Measurements from ENCODE around the gene FBXW5. TPM values are rescaled to one million over a fixed set of nuclear protein-coding genes. Genes with fewer than 3 reads are reported as not detected.

FBXW5 gene
- total RNA-seq, 1 donor from 2014 or later, result 91.2 TPM

GRCh38 chr9:136907011-136907914 is 37.3 kb downstream of the FBXW5 start:
- Histone ChIP-seq H3K27ac (no peak overlapping the region), H3K4me3 (no peak overlapping the region), H3K27me3 (no peaks in the 10 kb centered on the region), H3K4me1 (peaks cover 12% of the 10 kb centered on the region), H3K9me3 (no peaks in the 10 kb centered on the region), H3K36me3 (peaks cover 17% of the 10 kb centered on the region)
- TF ChIP-seq CTCF (IDR thresholded peaks at IDR 0.05), result no peak
- DNase-seq, result no peak
- intact Hi-C loops (cut with DNase I), result no loop called here
- no peak for ATAC-seq

DNA sequence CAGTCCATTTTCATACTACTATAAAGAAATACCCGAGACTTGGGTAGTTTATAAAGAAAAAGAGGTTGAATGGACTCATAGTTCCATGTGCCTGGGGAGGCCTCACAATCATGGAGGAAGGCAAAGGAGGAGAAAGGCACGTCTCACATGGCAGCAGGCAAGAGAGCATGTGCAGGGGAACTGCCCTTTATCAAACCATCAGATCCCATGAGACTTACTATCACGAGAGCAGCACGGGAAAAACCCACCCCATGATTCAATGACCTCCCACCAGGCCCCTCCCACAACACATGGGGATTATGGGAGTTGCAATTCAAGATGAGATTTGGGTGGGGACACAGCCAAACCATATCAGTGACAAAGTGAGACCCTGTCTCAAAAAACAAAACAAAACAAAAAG is 38.3 kb downstream of the FBXW5 start:
- H3K27ac ChIP-seq, result no peak overlapping the region
- H3K4me1 ChIP-seq, result peaks cover 22% of the 10 kb centered on the region
- H3K4me3 ChIP-seq, result no peak overlapping the region
- H3K9me3 ChIP-seq, result no peaks in the 10 kb centered on the region
- no peaks in the 10 kb centered on the region for H3K27me3 ChIP-seq
- no peak for TF ChIP-seq CTCF (IDR thresholded peaks at IDR 0.05)
- DNase-seq (no peak), ATAC-seq (no peak)
- intact Hi-C loops (cut with DNase I), result no loop called here
- H3K36me3 ChIP-seq, result peaks cover 13% of the 10 kb centered on the region

GRCh38 chr9:136903041-136903554 is 41.4 kb downstream of the FBXW5 start:
- ATAC-seq, result no peak
- H3K27ac ChIP-seq, result peak overlapping the region; percentile 83
- H3K4me1 ChIP-seq, result peaks cover 31% of the 10 kb centered on the region
- peaks cover 29% of the 10 kb centered on the region for H3K36me3 ChIP-seq
- no peaks in the 10 kb centered on the region for H3K27me3 ChIP-seq
- intact Hi-C loops (cut with DNase I), result no loop called here
- DNase-seq, result no peak
- no peak for TF ChIP-seq CTCF (IDR thresholded peaks at IDR 0.05)
- H3K4me3 ChIP-seq, result no peak overlapping the region
- no peaks in the 10 kb centered on the region for H3K9me3 ChIP-seq

DNA sequence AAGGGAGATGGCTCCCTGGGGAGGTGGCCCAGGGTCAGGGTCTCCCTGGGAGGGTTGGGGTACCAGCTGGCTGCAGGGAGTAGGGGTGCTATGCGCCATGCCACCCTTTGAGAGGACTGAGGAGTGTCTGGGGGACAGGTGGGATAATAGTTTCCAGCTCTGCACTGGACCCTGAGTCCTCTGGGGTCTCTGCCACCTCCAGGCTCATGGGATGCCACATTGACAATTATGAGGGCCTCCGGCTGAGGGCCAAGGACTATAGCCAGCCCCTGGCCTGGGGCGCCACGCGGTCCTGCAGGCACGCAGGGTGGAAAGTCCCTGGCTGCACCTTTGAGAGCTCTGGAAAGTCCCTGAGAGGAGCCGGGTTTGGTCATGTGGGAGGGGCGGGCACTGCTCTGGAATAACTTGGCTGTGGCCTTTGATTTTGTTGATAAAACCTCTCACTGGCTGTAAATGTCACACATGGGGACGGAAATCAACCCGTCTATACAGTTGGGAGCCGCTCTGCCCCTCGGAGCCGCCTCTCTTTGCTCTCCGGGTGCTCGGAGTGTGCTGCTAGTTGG is 42.2 kb downstream of the FBXW5 start:
- H3K36me3 ChIP-seq, result peaks cover 25% of the 10 kb centered on the region
- no peaks in the 10 kb centered on the region for H3K9me3 ChIP-seq
- H3K4me1 ChIP-seq, result peaks cover 31% of the 10 kb centered on the region
- peak; percentile 86 for ATAC-seq
- no peak overlapping the region for H3K4me3 ChIP-seq
- intact Hi-C loops (cut with DNase I), result no loop called here
- peak overlapping the region; percentile 83 for H3K27ac ChIP-seq
- peak; percentile 86 for DNase-seq
- TF ChIP-seq CTCF (IDR thresholded peaks at IDR 0.05), result no peak
- no peaks in the 10 kb centered on the region for H3K27me3 ChIP-seq

DNA sequence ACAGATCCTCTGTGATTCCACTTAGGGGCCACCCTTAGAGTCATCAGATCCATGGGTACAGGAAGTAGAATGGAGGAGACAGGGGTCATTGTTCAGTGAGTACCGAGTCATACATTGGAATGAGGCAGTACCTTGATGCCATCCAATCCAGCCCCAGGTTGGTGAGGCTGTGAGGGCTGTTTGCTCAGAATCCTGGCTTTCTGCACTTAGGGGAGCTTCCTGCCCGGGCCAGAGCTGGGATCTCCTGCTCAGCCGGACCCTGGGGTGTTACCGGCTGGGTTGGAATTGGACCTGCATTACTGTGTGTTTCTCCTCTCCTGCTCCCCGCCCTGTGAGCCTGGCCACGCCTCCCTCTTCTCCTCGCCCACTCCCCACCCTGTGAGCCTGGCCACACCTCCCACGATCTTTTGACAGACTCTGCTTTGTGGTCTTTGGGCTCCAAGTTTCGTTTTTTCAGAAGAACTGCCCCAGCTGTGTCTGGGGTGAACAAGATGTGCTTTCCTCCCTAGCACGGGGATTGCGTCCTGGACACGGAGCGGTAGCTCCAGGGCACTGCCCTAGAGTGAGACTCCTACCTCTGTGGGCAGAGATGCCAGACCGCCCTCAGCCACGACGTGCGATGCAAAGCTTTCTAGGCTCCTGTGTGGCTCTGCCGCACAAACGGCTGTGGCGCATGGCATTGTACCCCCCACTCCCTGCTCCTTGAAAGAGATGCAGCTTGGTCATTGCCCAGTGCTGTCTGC is 42.9 kb downstream of the FBXW5 start:
- DNase-seq (no peak), ATAC-seq (peak; percentile 46)
- Histone ChIP-seq H3K36me3 (peaks cover 25% of the 10 kb centered on the region), H3K27ac (peak overlapping the region; percentile 83), H3K4me3 (no peak overlapping the region), H3K9me3 (no peaks in the 10 kb centered on the region), H3K27me3 (no peaks in the 10 kb centered on the region), H3K4me1 (peaks cover 31% of the 10 kb centered on the region)
- no peak for TF ChIP-seq CTCF (IDR thresholded peaks at IDR 0.05)
- intact Hi-C loops (cut with DNase I), result no loop called here
